ENCODE measurements around the gene NDST4. TPM values are rescaled to one million over a fixed set of nuclear protein-coding genes. Genes with fewer than 3 reads are reported as not detected.
"Not testable (repeated sequence)": the region's sequence is repeated elsewhere in the genome, so short reads cannot be mapped to it uniquely, and the experiment has no call there.

The NDST4 gene
- total RNA-seq, 1 donor from 2014 or later = not detected

- Histone ChIP-seq H3K9me3 (no peaks in the 10 kb centered on the region), H3K36me3 (no peaks in the 10 kb centered on the region), H3K4me1 (no peaks in the 10 kb centered on the region), H3K4me3 (no peak overlapping the region), H3K27me3 (no peaks in the 10 kb centered on the region), H3K27ac (no peak overlapping the region)
- TF ChIP-seq, protein P1, sequence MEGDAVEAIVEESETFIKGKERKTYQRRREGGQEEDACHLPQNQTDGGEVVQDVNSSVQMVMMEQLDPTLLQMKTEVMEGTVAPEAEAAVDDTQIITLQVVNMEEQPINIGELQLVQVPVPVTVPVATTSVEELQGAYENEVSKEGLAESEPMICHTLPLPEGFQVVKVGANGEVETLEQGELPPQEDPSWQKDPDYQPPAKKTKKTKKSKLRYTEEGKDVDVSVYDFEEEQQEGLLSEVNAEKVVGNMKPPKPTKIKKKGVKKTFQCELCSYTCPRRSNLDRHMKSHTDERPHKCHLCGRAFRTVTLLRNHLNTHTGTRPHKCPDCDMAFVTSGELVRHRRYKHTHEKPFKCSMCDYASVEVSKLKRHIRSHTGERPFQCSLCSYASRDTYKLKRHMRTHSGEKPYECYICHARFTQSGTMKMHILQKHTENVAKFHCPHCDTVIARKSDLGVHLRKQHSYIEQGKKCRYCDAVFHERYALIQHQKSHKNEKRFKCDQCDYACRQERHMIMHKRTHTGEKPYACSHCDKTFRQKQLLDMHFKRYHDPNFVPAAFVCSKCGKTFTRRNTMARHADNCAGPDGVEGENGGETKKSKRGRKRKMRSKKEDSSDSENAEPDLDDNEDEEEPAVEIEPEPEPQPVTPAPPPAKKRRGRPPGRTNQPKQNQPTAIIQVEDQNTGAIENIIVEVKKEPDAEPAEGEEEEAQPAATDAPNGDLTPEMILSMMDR (IDR thresholded peaks at IDR 0.05) = no peak
- TF ChIP-seq POLR2AphosphoS5 (IDR thresholded peaks at IDR 0.05; ENCODE audit: insufficient read depth in 1 of 2, low read depth in 1 of 2) (no peak), POLR2A (IDR thresholded peaks at IDR 0.05) (no peak)
- DNase-seq (ENCODE audit: extremely low spot score in 2 of 2) = no peak
- intact Hi-C loops (cut with DNase I) = no loop called here
Observed at GRCh38 chr4:114986133-114986532, 127.3 kb downstream of the NDST4 start.

- TF ChIP-seq, protein P1 (IDR thresholded peaks at IDR 0.05) = no peak
- TF ChIP-seq POLR2A (IDR thresholded peaks at IDR 0.05) (no peak), POLR2AphosphoS5 (IDR thresholded peaks at IDR 0.05; ENCODE audit: insufficient read depth in 1 of 2, low read depth in 1 of 2) (no peak)
- no peak for DNase-seq (ENCODE audit: extremely low spot score in 2 of 2)
- Histone ChIP-seq H3K4me3 (no peak overlapping the region), H3K27ac (no peak overlapping the region), H3K36me3 (no peaks in the 10 kb centered on the region), H3K9me3 (no peaks in the 10 kb centered on the region), H3K4me1 (no peaks in the 10 kb centered on the region), H3K27me3 (no peaks in the 10 kb centered on the region)
- intact Hi-C loops (cut with DNase I) = no loop called here
Observed at GRCh38 chr4:114980932-114981708, 132.3 kb downstream of the NDST4 start.

GRCh38 chr4:114980399-114980798, 133.0 kb downstream of the NDST4 start:
- intact Hi-C loops (cut with DNase I); H3K9me3 ChIP-seq; H3K4me1 ChIP-seq; DNase-seq (ENCODE audit: extremely low spot score in 2 of 2); H3K36me3 ChIP-seq; H3K27ac ChIP-seq; H3K27me3 ChIP-seq; H3K4me3 ChIP-seq: not testable (repeated sequence)

DNA sequence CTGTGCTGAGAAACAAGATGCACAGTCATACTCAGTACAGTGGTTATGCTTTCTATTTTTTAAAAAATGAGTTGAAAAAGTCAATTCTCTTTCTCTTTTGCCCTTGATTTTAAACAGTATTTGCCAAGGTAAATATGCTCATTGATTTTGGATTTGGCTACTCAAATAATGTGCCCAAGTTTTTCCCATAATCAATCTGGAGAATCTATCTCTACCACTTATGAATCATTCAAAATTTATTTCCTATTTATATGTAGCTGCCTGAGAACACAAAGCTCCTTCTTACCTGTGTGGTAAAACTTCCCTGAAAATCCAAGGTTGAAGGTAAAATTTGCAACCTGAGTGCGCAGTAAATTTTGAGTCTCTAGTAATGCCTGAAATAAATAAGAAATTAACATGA, 136.5 kb downstream of the NDST4 start:
- Histone ChIP-seq H3K4me3 (no peak overlapping the region), H3K9me3 (no peaks in the 10 kb centered on the region), H3K4me1 (no peaks in the 10 kb centered on the region), H3K27ac (no peak overlapping the region), H3K27me3 (no peaks in the 10 kb centered on the region), H3K36me3 (no peaks in the 10 kb centered on the region)
- DNase-seq (ENCODE audit: extremely low spot score in 2 of 2) = no peak
- intact Hi-C loops (cut with DNase I) = no loop called here
- no peak for TF ChIP-seq POLR2A (IDR thresholded peaks at IDR 0.05)
- TF ChIP-seq, protein P1 (IDR thresholded peaks at IDR 0.05) = no peak
- TF ChIP-seq POLR2AphosphoS5 (IDR thresholded peaks at IDR 0.05; ENCODE audit: insufficient read depth in 1 of 2, low read depth in 1 of 2) = no peak

DNA sequence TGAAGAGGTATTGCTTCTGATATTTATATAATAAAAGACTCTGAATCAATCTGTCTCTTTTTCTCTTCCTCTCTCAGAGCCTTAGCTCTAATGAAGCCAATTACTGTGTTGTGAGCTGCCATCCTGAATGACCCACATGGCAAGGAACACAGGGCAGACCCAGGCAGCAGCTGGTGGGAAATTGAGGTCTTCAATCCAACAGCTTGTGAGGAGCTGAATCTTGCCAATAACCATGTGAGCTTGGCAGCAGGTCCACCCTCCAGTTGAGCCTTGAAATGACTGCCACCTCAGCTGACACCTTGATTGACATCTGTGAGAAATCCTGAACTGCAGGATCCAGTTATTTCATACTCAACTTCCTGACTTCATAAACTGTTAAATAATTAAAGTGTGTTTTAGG, 149.4 kb downstream of the NDST4 start:
- TF ChIP-seq, protein P1 (IDR thresholded peaks at IDR 0.05) = no peak
- TF ChIP-seq POLR2AphosphoS5 (IDR thresholded peaks at IDR 0.05; ENCODE audit: insufficient read depth in 1 of 2, low read depth in 1 of 2) (no peak), POLR2A (IDR thresholded peaks at IDR 0.05) (no peak)
- H3K27ac ChIP-seq = no peak overlapping the region
- no peaks in the 10 kb centered on the region for H3K27me3 ChIP-seq
- no peaks in the 10 kb centered on the region for H3K36me3 ChIP-seq
- no peaks in the 10 kb centered on the region for H3K4me1 ChIP-seq
- DNase-seq (ENCODE audit: extremely low spot score in 2 of 2) = no peak
- no peak overlapping the region for H3K4me3 ChIP-seq
- intact Hi-C loops (cut with DNase I) = no loop called here
- H3K9me3 ChIP-seq = no peaks in the 10 kb centered on the region

Data from vagina (tissue), 2 donors.